H7 (cell line): Measurements from ENCODE around the gene SEMA3G. TPM values are rescaled to one million over a fixed set of nuclear protein-coding genes. Genes with fewer than 3 reads are reported as not detected.

Source experiments
- DNase-seq: peaks from one replicate; pipeline ENCODE4 v3.0.0; 2012
- H3K27me3 ChIP-seq: 2 replicates; pipeline ENCODE4 v1.6.0; 2011; ENCODE audit warnings: mild to moderate bottlenecking, low read length; ENCODE audit not compliant: control insufficient read depth, insufficient read depth
- H3K36me3 ChIP-seq: replicated peaks from 2 replicates; pipeline ENCODE4 v1.5.1; 2011; ENCODE audit warnings: low read length; ENCODE audit not compliant: control insufficient read depth, insufficient read depth
- H3K4me3 ChIP-seq: 2 replicates; pipeline ENCODE4 v1.5.1; 2011; ENCODE audit warnings: low read depth, mild to moderate bottlenecking, control low read depth, low read length, moderate library complexity; ENCODE audit not compliant: insufficient read depth
- total RNA-seq: library from RNA; depleted of rRNA; stranded (reverse); fragments of >200 nt; shearing (Covaris generic); gene quantifications from 2 replicates; pipeline ENCODE4 v1.2.3, GENCODE V29; 2014

Gene SEMA3G
- total RNA-seq, 1 experiment from 2014 or later: 1.1 TPM

DNA sequence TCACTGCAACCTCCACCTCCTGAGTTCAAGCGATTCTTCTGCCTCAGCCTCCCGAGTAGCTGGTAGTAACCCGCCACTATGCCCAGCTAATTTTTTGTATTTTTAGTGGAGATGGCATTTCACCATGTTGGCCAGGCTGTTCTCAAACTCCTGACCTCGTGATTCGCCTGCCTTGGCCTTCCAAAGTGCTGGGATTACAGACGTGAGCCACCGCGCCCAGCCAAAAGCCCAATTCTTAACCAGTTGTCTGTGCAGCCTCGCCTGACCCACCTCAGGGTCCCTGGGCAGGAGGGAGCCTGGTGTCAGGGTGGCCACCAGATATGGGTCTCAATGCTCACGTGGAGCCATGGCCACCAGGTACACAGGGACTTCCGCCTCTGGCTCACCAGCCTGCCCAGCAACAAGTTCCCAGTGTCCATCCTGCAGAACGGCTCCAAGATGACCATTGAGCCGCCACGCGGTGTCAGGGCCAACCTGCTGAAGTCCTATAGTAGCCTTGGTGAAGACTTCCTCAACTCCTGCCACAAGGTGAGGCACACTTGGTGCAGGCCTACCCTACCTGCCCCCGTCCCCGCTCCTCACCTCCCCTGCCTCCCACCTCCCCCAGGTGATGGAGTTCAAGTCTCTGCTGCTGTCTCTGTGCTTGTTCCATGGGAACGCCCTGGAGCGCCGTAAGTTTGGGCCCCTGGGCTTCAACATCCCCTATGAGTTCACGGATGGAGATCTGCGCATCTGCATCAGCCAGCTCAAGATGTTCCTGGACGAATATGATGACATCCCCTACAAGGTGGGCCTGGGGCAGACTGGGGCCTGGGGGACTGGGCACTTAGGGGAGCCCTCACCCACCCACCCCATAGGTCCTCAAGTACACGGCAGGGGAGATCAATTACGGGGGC, 48.6 kb downstream of the SEMA3G start:
- no peaks in the 10 kb centered on the region; the same call in 1 of the 2 replicates for H3K36me3 ChIP-seq
- H3K27me3 ChIP-seq: no peaks in the 10 kb centered on the region
- H3K4me3 ChIP-seq: no peak overlapping the region
- DNase-seq: no peak

DNA sequence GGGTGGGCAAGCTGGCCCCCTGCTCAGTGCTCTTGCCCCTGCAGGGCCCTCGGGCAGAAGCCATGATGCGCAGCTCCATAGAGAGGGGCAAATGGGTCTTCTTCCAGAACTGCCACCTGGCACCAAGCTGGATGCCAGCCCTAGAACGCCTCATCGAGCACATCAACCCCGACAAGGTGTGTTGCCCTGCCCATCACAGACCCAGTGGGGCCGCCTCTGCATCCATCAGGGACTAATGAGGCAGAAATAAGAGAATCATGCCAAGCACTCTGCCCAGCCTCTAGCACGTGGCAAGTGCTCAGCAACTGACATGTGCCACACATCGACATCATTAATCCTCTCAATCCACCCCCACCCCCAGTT, 49.4 kb downstream of the SEMA3G start:
- no peaks in the 10 kb centered on the region; the same call in 1 of the 2 replicates for H3K36me3 ChIP-seq
- no peak overlapping the region for H3K4me3 ChIP-seq
- no peaks in the 10 kb centered on the region for H3K27me3 ChIP-seq
- DNase-seq: no peak

DNA sequence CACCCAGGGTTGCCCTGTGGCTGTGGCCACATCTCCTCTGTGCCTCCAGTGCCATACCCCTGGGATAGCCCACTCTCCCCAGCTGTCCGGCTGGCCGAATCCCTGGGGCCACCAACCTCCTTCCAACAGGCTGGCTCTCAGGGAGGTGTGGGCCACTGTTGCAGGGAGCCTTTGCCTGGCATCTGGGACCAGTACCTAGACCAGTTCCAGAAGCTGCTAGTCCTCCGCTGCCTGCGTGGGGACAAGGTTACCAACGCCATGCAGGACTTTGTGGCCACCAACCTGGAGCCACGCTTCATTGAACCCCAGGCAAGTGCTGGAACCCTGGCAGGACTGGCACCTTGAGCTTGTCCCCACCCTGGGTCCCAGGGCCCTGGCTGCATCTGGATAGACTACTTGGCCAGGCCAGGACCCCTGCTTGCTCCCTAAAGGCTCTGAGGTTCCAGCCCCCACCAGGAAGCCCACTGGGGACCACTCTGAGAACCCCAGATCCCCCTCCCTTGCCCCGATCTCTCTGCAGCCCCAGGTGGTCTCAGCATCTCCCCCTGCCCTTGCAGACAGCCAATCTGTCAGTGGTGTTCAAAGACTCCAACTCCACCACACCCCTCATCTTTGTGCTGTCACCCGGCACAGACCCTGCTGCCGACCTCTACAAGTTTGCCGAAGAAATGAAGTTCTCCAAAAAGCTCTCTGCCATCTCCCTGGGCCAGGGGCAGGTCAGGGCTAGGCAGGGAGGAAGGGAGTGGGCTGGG, 50.0 kb downstream of the SEMA3G start:
- Histone ChIP-seq H3K4me3 (no peak overlapping the region), H3K36me3 (no peaks in the 10 kb centered on the region), H3K27me3 (no peaks in the 10 kb centered on the region)
- no peak for DNase-seq

DNA sequence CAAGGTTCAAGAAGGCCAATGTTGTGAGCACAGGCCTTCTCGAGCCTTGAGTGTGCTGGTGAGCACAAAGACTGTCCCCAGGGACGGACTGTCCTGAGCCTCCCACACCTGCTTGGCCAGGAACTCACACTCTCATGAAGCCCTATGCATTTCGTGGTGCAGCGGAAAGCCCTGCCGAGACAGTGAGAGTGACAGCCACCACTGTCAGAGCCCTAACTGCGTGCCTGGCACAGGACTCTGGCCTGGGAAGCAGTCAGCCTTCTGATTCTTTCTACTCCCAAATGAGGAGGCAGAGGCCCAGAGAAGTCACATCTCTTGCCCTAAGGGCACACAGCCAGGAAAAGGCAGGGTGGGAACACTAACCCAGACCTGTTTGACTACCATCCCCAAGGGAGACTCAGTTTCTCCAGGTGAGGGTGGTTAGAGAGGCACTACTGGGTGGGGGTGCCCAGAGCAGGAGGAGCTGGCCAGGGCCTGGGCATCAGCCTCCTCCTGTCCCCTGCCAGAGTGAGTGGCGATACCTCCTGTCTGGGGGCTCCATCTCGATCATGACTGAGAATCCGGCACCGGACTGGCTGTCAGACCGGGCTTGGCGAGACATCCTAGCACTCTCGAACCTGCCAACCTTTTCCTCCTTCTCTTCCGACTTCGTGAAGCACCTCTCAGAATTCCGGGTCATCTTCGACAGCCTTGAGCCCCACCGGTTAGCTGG, 50.8 kb downstream of the SEMA3G start:
- Histone ChIP-seq H3K4me3 (no peak overlapping the region), H3K27me3 (no peaks in the 10 kb centered on the region), H3K36me3 (no peaks in the 10 kb centered on the region)
- DNase-seq: no peak

DNA sequence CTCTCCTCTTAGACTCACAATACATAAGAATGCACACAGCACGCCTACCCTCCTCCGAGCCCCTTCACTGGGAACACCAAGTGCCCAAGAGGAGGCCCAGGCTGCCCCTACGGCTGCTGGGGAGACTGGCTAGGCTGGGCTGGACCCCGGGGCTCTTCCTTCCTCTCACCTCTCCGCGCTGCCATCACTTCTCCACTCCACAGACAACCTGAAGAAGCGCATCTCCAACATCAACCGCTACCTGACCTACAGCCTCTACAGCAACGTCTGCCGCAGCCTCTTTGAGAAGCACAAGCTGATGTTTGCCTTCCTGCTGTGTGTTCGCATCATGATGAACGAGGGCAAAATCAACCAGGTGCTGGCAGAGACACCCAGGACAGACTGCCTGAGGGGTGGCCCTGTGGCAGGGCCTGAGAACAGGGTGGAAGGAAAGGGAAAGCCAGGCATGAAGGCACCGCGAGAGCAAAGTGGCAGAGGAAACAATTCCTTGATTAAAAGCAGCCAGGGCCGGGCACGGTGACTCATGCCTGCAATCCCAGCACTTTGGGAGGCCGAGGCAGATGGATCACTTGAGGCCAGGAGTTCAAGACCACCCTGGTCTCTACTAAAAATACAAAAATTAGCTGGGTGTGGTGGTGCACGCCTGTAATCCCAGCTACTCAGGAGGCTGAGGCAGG, 51.6 kb downstream of the SEMA3G start:
- H3K27me3 ChIP-seq: no peaks in the 10 kb centered on the region
- DNase-seq: no peak
- H3K36me3 ChIP-seq: no peaks in the 10 kb centered on the region
- no peak overlapping the region for H3K4me3 ChIP-seq

DNA sequence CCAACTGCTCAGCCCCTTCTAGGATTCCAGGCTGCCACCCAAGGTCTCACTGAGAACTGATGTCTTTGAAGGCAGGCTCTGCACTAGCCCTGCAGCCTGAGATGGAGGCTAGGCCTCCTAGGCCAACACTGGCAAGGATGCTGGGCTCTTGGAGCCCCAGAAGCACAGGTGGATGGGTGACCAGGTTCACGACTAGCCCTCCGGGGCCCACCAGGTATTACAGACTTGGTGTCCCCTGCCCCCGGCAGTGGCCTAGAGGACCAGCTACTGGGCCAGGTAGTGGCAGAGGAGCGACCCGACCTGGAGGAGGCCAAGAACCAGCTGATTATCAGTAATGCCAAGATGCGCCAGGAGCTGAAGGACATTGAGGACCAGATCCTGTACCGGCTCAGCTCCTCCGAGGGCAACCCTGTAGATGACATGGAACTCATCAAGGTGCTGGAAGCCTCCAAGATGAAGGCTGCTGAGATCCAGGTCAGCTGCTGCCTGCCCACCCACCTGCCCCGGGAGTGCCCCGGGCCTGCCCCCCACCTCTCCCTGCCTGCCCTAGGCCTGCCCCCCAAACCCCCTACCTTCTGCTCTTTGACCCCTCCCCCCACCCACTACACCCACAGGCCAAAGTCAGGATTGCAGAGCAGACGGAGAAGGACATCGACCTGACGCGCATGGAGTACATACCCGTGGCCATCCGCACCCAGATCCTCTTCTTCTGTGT, 52.5 kb downstream of the SEMA3G start:
- Histone ChIP-seq H3K4me3 (no peak overlapping the region), H3K27me3 (no peaks in the 10 kb centered on the region), H3K36me3 (no peaks in the 10 kb centered on the region)
- DNase-seq: no peak

DNA sequence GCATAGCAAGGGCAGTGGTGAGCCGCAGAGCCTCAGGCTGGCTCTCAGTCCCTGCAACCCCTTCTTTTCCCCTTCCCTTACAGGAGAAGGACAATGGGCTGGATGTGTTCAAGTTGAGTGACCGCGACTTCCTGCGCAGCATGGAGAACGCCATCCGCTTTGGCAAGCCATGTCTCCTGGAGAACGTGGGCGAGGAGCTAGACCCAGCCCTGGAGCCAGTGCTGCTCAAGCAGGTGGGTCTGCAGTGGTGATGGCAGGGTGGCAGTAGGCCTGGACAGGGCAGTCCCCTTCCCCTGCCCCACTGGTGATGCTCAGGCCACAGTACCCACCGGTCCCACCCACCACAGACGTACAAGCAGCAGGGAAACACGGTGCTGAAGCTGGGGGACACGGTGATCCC, 53.8 kb downstream of the SEMA3G start:
- H3K27me3 ChIP-seq: no peaks in the 10 kb centered on the region
- H3K4me3 ChIP-seq: no peak overlapping the region
- no peak for DNase-seq
- no peaks in the 10 kb centered on the region for H3K36me3 ChIP-seq

DNA sequence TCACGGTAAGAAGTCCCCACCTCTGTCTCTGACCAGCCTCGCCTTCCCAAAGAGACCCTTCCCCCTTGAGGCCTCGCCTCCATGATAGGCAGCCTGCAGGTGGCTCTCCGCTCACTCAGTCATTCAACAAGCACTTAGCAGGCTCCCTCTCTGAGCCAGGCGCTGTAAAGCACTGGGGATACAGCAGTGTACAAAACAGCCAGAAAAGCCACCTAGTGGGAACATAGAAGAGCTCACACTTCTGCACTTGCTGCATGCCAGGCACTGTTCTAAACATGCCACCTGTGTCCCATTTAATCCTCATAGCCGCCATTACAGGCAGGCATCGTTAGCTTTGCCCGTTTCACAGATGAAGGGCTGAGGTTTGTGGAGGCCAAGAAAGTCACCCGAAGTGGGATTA, 56.0 kb downstream of the SEMA3G start:
- no peak overlapping the region for H3K4me3 ChIP-seq
- DNase-seq: no peak
- H3K27me3 ChIP-seq: no peaks in the 10 kb centered on the region
- H3K36me3 ChIP-seq: no peaks in the 10 kb centered on the region

DNA sequence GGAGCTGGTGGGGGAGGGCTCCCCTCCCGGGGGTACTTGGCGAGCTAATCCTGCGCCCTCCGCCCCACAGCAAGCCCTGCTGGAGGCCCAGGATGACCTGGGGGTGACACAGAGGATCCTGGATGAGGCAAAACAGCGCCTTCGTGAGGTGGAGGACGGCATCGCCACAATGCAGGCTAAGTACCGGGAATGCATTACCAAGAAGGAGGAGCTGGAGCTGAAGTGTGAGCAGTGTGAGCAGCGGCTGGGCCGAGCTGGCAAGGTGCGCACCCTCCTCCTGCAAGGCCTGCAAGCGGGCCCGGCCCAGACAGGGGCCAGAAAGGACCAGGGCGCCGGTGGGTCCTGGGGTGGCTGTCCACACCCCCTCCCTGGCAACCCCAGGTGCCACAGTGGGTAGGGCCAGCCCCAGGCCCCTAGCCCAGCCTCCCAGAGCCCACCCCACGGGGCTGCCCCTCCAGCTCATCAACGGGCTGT, 56.5 kb downstream of the SEMA3G start:
- H3K4me3 ChIP-seq: no peak overlapping the region
- peak; percentile 92 for DNase-seq
- no peaks in the 10 kb centered on the region for H3K36me3 ChIP-seq
- no peaks in the 10 kb centered on the region for H3K27me3 ChIP-seq

DNA sequence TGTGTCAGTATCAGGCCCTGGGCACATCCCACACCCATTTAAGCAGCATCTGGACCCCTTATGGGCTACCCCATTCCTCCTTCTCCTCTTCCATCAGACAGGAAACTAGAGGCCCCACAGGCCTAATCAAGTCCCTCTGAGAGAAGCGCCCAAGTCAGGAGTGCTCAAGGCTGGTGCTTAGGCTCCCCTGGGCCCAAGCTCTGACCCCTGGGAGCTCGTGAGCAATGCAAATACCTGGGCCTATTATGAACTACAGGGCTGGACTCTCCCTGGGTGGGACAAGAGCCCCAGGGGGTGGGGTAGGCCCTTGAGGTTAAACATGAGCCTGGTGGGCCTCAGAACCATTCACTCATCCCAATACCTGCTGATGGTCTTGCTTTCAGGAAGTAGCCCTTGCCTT, 57.4 kb downstream of the SEMA3G start:
- no peaks in the 10 kb centered on the region for H3K27me3 ChIP-seq
- H3K4me3 ChIP-seq: no peak overlapping the region
- no peak for DNase-seq
- no peaks in the 10 kb centered on the region for H3K36me3 ChIP-seq

DNA sequence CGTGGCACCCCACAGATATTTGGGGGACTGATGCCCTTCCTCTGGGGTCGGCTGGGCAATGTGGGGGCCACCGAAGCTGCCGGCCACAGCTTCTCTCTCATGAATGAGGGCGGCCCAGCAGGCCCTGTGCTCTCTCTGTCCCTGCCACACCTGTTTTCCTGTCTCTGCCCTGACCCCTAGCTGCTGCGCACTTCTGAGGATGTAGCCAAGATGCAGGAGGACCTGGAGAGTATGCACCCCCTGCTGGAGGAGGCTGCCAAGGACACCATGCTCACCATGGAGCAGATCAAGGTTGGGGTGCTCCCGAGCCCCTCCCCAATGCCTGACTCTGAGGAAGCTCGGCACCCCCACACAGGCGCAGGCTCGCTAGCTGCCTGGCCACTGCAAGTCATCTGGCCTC, 59.7 kb downstream of the SEMA3G start:
- DNase-seq: peak; percentile 97
- Histone ChIP-seq H3K36me3 (no peaks in the 10 kb centered on the region), H3K4me3 (no peak overlapping the region), H3K27me3 (no peaks in the 10 kb centered on the region)

DNA sequence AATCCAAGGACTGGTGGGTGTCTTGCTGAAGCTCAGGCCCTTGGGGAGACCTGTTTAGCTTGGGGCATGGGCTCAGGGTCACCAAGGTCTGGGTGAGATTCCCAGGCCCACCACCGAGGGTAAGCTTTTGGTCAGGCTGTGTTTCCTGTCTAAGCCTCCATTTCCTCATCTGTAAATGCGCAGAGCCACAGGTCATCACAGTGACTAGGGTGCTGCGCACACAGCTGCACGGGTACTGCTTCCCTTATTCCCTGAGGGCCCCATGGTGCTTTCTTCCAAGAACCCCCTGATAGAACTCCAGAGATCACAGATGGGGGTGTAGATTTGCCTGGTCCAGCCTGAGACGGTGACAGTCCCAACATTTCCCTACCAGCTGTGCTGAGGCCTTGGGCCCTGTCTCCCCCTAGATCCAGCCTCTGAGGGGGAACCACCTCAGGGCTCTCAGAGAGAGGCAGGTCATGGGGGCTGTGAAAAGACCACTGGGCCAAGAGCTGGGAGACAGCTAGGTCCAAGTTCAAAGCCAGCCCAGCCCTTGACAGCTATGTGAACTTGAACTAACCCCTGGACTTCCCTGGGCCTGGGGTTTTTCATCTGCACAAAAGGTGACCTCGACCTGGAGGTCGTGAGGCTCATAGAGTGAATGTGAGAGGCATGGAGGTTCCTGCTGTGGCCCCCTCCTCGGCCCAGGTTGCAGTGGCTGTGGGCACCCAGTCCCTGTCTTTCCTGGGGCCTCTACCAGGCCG, 60.7 kb downstream of the SEMA3G start:
- Histone ChIP-seq H3K4me3 (no peak overlapping the region), H3K27me3 (no peaks in the 10 kb centered on the region), H3K36me3 (no peaks in the 10 kb centered on the region)
- no peak for DNase-seq

DNA sequence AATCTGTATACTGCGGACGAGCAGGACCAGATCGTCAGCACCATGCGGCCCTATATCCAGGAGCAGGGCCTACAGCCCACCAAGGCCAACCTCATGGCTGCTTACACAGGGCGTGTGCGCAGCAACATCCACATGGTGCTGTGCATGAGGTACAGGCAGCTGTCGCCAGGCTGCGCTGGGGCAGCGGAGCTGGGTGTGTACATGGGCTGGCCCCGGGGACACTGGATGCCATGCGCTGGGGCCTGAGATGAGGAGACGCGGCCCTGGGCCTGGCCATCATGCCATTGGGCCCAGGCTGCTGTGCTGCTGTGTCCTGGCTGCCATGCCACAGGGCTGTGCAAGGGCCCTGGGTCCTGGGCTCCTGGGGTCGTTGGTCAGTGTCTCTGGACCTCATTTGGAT, 61.5 kb downstream of the SEMA3G start:
- Histone ChIP-seq H3K36me3 (no peaks in the 10 kb centered on the region), H3K4me3 (no peak overlapping the region)
- no peak for DNase-seq

More for the DNA sequence above, 61.5 kb downstream of the SEMA3G start:
- H3K27me3 ChIP-seq: no peaks in the 10 kb centered on the region
